ENCODE measurements around the gene DDA1.

DDA1 gene

GRCh38 chr19:17302391-17303166, 6.8 kb upstream of the DDA1 start:
- Histone ChIP-seq H3K4me1 (ENCODE audit: control insufficient read depth in 1 of 2, insufficient read depth in 1 of 2, low read depth in 1 of 2, low read length in 1 of 2) (peaks cover 42 to 43% of the 10 kb centered on the region in 2 experiments), H3K27me3 (no peaks in the 10 kb centered on the region), H3K36me3 (no peaks in the 10 kb centered on the region), H3K9me3 (no peaks in the 10 kb centered on the region), H3K27ac (peak overlapping the region; percentile 72), H3K4me3 (ENCODE audit: low read depth in 1 of 2, low read length in 1 of 2) (peak overlapping the region; percentile 75 to 91)
- no peak for TF ChIP-seq CTCF (IDR thresholded peaks at IDR 0.05)

- peak within 1 kb of the TSS; percentile 72 for H3K27ac ChIP-seq
- no peaks in the 10 kb centered on the region for H3K9me3 ChIP-seq
- H3K4me1 ChIP-seq (ENCODE audit: control insufficient read depth in 1 of 2, insufficient read depth in 1 of 2, low read depth in 1 of 2, low read length in 1 of 2): peaks cover 42 to 43% of the 10 kb centered on the region in 2 experiments
- TF ChIP-seq CTCF (IDR thresholded peaks at IDR 0.05): peak; percentile 96
- H3K36me3 ChIP-seq: no peaks in the 10 kb centered on the region
- H3K27me3 ChIP-seq: no peaks in the 10 kb centered on the region
- H3K4me3 ChIP-seq (ENCODE audit: low read depth in 1 of 2, low read length in 1 of 2): peak within 1 kb of the TSS; percentile 75 to 91
These were observed 6.0 kb upstream of the DDA1 start, which contains the start of gene ABHD8 for GRCh38 chr19:17303167-17303939. Gene ABHD8, minus strand, starts transcription at chr19:17303425. Its CDS starts 1,809 bp downstream, at chr19:17301616.

DNA sequence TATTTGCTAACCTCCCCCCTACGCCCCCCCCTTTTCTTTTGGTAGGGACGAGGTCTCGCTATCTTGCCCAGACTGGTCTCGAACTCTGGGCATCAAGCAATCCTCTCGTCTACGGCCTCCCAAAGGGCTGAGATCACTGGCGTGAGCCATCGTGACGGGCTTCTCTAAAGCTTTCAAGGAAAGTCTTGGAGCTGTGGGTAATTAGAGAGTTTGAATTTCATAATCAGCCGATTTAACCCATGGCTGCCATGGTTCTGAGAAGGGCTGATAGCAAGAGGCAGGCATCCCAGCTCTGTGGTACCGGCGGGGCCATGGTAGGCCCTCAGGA, 5.5 kb upstream of the DDA1 start:
- Histone ChIP-seq H3K27ac (no peak overlapping the region), H3K27me3 (no peaks in the 10 kb centered on the region), H3K4me3 (ENCODE audit: low read depth in 1 of 2, low read length in 1 of 2) (no peak overlapping the region), H3K9me3 (no peaks in the 10 kb centered on the region), H3K4me1 (ENCODE audit: control insufficient read depth in 1 of 2, insufficient read depth in 1 of 2, low read depth in 1 of 2, low read length in 1 of 2) (peaks cover 42 to 43% of the 10 kb centered on the region in 2 experiments), H3K36me3 (no peaks in the 10 kb centered on the region)
- no peak for TF ChIP-seq CTCF (IDR thresholded peaks at IDR 0.05)

- H3K4me1 ChIP-seq (ENCODE audit: control insufficient read depth in 1 of 2, insufficient read depth in 1 of 2, low read depth in 1 of 2, low read length in 1 of 2): peaks cover 44 to 47% of the 10 kb centered on the region in 2 experiments
- H3K36me3 ChIP-seq: no peaks in the 10 kb centered on the region
- peak overlapping the region; percentile 85 for H3K27ac ChIP-seq
- peak overlapping the region; percentile 73 to 93 for H3K4me3 ChIP-seq (ENCODE audit: low read depth in 1 of 2, low read length in 1 of 2)
- no peaks in the 10 kb centered on the region for H3K9me3 ChIP-seq
- H3K27me3 ChIP-seq: no peaks in the 10 kb centered on the region
- no peak for TF ChIP-seq CTCF (IDR thresholded peaks at IDR 0.05)
These were observed 4.8 kb upstream of the DDA1 start for GRCh38 chr19:17304386-17305215.

- Histone ChIP-seq H3K27me3 (no peaks in the 10 kb centered on the region), H3K4me3 (ENCODE audit: low read depth in 1 of 2, low read length in 1 of 2) (peak overlapping the region; percentile 73 to 93), H3K27ac (peak overlapping the region; percentile 85), H3K36me3 (no peaks in the 10 kb centered on the region), H3K4me1 (ENCODE audit: control insufficient read depth in 1 of 2, insufficient read depth in 1 of 2, low read depth in 1 of 2, low read length in 1 of 2) (peaks cover 50 to 52% of the 10 kb centered on the region in 2 experiments), H3K9me3 (no peaks in the 10 kb centered on the region)
- no peak for TF ChIP-seq CTCF (IDR thresholded peaks at IDR 0.05)
These were observed 4.2 kb upstream of the DDA1 start for GRCh38 chr19:17305216-17305516.
